Stimulated activated CD8-positive, alpha-beta memory T cell treated with anti-CD3 and anti-CD28 coated beads, Interleukin-2, amount 100 ng/mL, for 48 hours (primary cell): ENCODE measurements around the gene TRPC4AP.

Experiments used
- DNase-seq, 2 donors: peaks; one replicate each; pipeline ENCODE4 v3.0.0-alpha.2; 2020; ENCODE audit warnings: low read depth in 2 of 2

TRPC4AP gene

DNA sequence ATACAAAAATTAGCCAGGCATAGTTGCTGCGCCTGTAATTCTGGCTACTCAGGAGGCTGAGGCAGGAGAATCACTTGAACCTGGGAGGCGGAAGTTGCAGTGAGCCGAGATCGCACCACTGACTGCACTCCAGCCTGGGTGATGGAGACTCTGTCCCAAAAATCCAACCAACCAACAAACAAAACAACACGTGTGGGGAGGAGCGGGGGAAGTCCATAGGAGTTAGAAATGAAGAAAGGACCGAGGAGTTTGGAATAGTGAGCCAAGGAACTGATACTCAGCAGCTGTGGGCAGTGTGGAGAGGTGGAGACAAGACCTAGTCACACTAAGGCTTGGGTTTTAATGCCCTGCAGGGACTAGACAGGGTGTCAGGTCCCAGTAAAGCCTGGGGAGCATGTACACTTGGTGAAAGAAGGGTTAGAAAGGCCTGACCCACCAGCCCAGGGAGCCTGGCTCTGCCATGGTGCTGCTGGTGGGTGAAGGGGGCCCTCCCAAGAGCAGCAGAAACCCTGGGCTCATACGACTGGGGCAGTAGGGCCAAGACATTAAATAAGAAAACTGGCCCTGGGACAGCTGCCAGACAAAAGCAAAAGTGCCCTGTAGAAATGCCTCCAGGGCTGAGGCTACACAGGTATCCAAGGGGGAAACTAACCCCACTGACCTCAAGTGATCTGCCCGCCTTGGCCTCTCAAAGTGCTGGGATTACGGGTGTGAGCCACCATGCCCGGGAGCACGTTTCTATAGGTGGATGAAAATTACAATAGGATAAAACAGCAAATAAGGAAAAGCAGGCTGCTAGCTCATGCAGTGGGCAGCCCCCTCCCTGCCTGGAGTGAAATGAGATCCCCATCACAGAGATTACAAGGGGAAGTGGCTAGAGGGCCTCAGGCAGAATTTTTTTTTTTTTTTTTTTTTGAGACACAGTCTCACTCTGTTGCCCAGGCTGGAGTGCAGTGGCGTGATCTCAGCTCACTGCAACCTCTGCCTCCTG lies 78.9 kb downstream of the TRPC4AP start:
- DNase-seq: no peak

DNA sequence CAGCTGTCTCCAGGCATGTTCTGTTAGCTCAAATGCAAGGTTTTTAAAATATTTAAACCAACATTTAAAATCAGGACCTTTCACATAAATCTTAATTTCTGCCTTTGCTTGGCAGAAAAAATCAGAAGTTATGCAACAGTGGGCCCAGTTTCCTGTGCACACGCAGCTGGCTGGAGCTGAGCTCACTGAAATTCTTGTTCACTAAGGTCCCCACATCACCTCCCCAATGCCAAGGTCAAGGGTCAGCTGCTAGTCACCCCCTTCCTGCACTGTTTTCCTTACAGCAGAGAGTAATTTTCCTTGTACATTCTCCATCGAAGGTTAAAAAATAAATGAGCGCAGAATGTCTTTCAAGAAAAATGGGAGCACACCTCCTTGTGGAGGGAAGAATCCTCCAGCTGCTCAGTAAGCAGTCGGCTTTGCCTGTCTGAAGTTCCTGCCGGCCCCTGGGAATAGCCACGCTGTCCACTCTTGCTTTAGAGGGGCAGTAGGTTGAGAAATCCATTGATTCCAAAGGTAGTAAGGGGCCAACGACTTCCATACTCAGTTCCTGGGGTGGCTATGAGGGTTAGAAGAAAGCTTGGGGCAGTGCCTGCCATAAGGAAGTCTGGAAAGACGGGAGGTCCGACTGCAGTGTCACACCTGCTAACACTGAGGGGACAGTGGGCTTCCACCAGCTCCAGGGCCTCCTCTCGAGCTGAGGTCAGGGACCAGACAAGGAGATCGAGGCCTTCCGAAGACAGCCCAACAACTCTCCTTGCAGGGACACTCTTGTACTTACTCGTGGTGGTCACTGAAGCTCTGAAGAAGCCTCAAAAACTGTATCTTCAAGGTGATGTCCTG lies 80.2 kb downstream of the TRPC4AP start:
- no peak for DNase-seq

DNA sequence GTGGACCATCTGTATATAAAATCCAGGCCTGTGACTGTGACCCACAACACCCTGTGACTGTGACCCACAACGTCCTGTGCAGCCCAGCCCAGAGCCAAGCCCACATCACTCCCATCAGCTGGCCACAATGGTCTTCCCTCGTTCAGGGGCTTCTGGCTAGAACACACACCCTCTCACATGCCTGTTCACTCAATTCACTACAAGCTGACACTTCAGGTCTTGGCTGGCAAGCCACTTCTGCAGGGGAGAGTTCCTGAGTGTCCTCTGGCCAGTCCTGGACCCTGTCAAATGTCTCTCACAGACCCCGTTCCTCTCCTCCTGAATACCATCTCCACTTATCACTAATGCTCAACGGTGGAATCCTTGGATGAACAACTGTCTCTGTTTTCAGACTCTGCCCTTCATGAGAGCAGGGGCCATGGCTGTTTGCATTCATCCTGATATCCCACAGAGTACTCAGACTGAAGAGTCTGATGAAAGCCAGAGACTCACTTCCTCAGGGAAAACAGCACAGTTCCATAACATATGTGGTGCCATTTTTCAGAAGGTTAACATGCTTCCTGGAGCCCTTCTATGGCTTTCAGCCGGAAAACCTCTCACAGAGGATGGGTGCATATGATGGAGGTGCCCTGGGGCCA lies 80.9 kb downstream of the TRPC4AP start:
- DNase-seq: no peak

DNA sequence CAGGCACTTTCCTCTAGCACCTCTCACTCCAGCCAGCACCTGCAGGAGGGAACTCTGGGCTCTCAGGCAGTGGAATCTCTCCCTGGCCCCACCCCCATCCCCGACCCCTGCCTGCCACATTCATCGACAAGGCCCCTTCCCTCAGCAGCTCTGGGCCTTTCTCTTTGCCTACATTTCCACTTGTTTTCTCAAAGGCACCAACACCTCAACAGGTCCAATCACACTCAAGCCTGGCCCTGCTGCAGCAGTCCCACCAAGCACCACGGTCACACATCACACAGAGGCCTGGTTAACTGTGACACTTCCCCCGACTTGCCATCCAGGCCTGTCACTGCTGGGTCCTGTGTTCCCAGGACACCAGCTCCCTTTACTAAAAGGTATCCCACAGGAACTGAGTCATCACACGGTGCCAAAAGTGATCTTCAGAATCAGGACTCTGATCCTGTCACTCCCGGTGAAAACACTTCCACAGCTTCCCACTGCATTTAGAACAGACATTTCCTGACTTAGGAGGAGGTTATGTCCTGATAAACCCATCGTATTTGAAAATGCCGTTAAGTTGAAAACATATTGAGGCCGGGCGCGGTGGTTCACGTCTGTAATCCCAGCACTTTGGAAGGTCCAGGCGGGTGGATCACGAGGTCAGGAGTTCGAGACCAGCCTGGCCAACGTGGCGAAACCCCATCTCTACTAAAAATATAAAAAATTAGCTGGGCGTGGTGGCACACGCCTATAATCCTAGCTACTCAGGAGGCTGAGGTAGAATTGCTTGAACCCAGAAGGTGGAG lies 82.0 kb downstream of the TRPC4AP start:
- no peak for DNase-seq

DNA sequence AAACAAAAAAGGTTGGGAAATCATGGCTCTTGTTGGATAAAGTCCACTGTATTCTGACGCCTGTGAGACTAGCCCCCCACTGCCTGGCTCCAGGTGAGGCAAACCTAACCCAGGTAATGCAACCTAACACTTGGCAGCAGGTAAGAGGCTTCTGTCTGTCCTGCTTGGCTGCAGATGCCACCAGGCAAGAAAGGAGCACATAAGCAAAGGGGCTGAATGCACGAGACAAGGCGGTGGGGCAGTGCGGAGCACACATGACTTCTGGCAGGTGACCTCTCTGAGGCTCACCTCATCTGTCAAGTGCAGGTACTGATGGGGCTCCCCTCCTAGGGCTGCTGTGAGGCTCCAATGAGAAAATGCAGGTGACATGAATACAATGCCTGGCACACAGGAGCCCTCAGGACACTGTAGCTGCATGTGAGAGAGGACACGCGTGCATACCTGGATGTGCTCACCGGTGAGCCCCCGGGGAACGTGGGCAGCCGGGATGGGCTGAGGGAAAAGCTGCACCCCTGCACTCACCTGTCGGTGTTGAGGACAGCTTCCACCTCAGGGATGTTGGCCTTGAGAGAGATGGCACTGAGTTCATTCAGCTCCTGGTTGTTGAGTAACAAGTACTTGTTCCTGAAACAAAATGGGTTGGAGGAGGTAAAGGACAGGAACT lies 82.8 kb downstream of the TRPC4AP start:
- no peak for DNase-seq

DNA sequence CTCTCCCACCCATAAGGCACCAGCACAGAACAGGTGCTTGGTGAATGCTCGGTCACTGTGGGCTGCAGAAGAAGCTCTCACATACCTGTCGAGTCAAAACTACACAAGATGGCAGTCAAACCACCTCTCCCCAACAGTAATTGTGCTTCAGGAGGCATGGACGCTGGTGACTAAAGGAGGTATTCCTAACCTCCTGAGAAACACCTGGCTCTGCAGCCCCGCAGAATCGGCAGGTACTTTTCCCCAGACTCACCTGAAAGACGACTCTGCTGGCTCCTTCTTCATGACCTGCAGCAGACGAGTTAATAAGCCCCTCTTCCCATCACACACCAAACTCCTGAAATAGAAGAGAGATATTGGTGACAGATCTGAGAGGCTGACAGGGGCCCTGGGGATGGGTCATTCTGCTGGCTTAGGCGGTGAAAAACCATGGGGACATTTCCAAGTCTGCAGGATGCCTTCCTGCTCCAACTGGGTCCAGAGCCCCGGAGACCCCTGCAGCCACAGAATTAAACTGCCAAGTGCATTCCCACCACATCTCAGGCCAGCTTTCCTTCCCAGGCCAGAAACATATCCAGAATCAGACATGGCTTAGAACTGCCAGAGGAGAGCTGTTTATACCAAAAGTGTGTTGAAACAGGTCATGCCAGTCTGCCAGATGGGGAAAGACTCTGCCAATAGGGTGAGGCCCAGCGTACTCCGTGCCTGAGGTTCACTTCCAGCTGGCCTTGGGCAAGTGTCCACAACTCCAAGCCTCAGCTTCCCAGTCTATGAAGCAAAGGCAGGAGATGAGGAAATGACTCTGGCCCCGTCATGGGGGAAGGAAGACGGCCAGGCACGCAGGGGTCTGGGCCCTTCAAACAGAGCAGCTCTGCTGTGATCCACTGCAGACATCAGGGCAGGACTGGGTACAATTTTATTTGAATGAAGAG lies 83.9 kb downstream of the TRPC4AP start:
- no peak for DNase-seq

DNA sequence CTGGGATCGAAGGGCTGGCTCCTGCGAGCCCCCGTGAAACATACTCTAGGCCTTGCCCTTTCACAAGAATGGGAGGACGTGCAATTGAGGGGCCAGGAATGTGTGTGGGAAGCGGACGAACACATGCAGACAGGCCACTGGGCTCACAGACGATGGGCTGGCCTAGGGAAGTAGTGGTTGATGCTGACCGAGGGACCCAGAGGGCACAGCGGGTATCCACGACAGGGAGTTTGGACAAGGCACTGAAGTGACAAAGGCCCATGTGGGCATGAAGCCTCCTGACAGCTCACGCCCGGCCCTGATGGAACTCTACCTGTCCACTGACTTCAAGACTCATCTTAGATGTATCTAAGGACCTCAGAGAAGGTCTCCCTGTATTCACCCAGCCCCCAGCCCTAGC lies 84.7 kb downstream of the TRPC4AP start:
- no peak for DNase-seq

DNA sequence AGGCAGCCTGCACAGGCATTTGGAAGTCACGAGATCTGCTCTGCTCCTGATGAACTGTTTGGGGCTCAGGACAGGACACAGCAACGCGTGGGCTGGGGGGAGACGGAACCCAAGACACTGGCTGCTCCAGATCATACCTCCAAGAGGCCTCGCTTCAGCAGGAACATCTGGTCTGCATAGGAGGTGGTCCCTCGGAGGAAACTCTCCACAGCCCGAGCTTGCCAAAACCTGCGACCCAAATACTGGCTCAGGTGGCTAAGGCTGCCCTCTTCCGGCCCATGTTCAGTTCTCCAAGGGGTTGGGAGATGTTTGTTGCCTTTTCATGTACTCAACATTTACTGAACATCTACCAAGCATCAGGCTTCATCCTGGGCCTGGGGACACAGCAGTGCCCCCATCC lies 85.2 kb downstream of the TRPC4AP start:
- no peak for DNase-seq

DNA sequence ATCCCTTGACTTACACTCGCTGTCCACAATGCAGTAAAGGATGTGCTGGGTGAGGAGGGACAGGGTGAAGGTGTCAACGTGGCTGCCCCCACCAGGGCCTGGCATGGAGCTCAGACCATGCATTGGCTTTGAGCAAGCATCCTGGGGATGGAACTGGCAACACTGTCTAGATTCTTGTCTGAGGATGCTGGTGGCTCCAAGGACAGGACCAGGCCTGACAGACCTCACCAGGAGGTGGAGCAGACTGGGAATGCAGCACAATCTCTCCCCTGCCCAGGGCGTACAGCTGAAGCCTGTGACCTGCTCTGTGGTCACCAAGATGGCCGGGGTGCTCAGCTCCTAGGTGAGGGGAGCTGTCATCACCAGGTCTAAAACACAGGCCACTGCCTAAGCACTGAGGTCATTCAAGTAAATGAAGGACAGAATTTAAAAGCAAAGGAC lies 86.1 kb downstream of the TRPC4AP start:
- no peak for DNase-seq

DNA sequence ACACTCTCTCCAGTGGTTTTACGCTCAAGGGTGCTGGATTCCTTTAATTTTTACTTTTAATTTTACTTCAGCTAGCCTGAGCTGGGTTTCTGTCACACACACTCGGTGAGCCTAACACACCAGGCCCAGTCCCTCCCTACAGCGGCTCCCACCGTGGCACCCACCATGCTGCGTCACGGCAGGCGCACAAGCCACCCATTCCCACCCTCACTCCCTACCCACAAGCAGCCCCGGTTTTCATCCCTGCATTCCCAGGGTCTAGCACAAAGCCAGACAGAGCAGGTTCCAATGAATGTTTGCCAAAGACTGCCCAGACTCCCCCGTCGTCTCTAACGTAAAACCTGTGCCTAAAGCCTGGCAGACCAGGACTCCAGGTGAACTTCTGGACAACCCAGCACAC lies 86.6 kb downstream of the TRPC4AP start:
- no peak for DNase-seq

DNA sequence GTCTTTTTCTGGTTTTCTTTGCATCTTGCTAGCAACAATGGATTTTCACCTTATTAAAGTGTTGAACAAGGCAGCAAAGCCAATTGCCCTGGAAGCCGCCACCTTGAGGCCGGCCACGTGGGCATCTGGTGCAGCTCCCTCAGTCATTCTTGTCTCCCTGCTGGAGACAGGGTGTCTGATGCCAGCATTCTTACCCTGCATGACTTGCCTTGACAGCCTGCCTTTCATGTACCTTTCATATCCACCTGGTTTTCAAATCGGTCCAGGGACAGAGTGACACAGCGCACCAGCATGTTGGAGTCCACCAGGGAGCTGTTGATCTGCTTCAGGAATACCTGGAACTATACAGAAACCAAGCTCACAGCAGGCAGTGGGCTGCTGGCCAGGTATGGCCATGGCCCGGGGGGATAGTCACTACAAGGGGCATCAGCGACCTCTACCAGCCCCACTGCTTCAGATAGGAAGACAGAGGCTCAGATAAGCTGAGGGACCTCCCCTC lies 87.1 kb downstream of the TRPC4AP start:
- DNase-seq: no peak

DNA sequence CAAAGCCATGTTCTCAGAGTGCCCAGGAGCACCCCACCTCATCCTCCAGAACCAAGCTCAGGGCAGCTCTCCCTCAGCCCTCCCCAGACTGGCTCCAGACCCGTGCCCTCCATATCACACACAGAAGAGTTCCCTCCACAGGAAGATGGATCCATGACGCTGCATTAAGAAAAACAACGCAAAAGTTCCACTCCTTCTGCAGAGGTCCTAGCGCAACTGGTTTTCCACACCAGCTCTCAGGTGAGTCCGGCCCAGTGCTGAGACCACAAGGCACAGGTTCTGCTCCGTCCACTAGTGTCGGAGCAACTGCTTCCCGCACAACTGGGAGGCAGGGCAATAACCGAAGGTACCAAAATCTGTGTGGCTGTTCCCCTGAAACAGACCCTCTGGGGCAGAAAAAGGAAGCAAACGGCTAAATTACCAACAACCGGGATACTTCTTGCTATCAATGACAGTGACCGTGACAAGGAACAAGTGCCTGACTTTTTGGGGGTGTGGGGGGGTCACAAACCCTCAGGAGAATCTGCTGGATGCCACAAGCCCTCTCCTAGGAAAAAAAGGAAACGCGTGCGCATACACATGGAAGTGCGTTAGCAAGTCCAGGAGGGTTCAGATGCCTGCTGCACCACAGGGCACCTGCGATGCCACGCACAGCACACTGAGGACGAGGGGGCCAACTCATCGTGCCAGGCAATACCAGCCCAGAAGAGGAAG lies 87.7 kb downstream of the TRPC4AP start:
- DNase-seq: no peak

DNA sequence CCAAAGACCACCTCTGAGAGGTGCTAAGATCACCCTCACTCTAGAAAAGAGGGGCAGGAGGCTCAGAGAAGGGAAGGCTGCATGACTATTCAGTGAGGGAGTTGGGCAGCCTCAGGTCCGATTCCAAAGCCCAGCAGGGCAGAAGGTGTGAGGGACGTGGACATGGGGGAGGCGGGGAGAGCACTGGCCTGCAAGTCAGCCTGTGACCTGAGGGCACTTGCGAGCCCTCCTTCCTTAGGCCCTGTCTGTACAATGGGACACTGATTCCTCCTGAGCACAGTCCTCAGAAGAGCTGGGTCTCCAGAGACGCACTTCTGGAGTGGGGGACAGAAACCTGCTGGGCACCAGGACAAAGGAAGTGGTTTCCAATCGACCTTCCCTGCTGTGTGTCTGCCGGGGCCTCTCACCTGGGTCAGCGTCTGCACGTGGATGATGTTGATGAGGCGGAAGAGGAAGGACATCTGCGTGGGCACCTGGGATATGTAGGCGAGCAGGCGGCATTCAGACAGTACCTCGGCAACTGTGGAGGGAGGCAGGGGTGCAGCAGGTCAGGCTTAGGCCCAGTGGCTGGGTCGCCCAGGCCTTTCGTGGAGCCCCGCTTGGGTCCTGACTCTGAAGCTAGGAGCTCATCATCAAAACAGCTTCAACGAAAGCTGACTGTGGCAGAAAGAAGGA lies 88.4 kb downstream of the TRPC4AP start:
- no peak for DNase-seq

DNA sequence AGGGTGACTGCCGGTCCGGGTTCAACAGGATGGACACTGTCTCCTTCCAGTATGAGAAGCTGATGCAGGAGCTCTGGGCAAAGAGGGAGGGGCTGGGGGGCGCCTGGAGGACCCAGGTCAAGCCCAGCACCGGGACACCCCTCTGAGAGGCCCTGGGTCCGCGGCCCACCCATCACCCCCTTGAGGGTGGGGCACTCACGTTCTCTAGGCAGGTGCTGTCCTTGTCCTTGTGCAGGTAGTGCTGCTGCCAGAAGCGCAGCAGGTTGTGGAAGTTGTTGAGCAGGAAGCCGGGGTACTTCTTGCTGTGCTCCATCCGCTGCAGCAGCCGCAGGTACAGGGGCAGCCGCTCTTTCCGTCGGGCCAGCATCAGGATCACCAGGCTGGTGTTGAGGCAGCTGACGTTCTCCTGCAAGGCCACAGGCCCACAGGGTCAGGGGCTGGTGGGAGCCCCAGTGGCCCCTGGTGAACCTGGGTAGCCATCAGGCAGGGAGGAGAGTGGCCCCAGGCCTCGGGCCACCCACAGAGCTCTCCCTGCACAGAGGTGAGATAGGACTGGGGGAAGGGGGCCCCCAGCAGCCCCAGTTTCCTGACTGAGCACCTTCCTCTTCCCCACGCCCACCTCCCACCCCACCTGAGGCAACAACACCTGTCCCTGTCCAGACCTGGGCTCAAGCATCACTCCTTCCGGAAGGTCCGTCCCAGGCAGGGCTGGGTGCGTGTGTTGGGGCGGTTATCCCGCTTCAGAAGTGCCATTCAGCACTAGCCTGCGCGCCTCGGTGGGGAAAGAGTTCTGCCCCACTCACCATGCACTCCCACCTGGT lies 89.2 kb downstream of the TRPC4AP start:
- DNase-seq: no peak

DNA sequence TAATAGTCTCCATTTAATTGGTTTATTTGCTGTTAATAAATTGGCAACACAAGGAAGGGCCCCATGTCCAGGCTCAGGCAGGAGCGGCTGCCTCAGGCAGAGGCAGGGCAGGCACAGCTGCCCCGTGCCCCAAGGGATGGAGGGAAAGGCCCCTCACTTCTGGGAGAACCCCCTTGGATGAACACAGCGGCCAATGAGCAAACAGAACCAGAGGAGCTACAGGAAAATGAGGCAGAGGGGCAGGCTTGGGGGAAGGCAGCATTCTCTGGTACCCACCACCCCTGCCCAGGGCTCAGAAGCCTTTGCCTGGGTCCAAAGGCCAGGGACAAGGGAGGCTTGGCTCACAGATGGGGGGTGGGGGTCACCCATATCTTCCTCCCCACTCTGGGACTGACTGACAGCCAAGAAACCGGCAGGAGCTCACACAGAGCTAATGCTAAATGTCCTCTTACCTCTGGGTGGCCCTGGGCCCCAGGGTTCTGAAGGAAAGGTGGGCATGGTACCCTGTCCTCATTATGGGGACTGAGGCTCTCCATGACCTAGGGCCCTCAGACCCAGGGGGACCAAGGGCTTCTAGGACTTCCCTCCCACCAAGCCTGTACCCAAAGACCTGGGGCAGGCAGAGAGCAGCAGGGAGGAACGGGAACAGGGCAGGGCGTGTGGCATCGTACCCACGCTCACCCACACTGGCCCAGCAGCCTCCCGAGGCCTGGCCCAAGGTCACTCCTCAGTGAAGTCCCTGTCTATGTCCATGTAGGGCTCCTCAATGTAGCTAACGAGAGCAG lies 90.0 kb downstream of the TRPC4AP start:
- no peak for DNase-seq

DNA sequence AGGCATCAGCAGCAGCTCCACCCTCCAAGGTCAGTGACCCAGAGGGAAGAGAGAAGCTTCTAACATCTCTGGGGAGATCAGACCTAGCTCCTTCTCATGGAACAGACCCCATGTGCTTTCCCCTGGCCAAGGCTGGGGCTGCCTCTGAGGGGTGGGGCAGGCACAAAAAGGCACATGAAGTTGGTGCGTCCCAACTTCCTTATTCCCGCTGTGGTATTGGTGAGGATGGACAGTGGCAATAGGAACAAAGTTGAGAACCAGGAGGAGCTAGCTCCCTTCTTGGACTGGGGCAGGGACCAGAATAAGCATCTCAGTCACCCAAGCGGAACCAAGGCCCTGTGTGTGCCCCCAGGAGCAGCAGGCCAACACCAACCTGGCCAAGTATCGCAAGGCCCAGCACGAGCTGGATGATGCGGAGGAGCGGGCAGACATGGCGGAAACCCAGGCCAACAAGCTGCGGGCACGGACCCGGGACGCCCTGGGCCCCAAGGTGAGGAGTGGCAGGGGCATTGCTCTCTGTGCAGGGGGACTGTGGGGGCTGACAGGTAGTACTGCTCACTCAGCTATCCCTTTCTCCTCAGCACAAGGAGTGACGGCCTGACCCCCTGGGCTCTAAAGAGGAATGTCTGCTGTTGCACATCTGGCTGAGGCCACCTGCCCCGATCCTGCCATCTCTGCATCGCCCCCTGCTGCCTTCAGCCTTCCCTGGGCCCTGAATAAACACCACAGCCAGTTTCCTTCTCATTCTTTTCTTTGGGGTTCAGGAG lies 90.8 kb downstream of the TRPC4AP start:
- DNase-seq: no peak
